Osteoblast (primary cell): Measurements from ENCODE around the gene RTCB. TPM values are rescaled to one million over a fixed set of nuclear protein-coding genes. Genes with fewer than 3 reads are reported as not detected.

Experiments used
- DNase-seq: peaks from one replicate; pipeline ENCODE4 v3.0.0; 2011; ENCODE audit warnings: low spot score, mixed read lengths; ENCODE audit not compliant: insufficient read length; ENCODE audit errors: missing footprints
- H2AFZ ChIP-seq: 2 replicates; pipeline ENCODE4 v1.6.0; 2011; ENCODE audit warnings: mild to moderate bottlenecking, low read length
- H3K27ac ChIP-seq: 2 replicates; pipeline ENCODE4 v1.5.1; 2011; ENCODE audit warnings: mild to moderate bottlenecking, low read depth, low read length, moderate library complexity
- H3K27me3 ChIP-seq: 2 replicates; pipeline ENCODE4 v1.6.0; 2012; ENCODE audit warnings: mild to moderate bottlenecking, control low read depth, inconsistent platforms, low read length, moderate library complexity; ENCODE audit not compliant: insufficient read depth
- H3K36me3 ChIP-seq: 2 replicates; pipeline ENCODE4 v1.5.1; 2011; ENCODE audit warnings: mild to moderate bottlenecking, low read length, control low read depth, moderate library complexity; ENCODE audit not compliant: insufficient read depth
- H3K4me1 ChIP-seq: 2 replicates; pipeline ENCODE4 v1.5.1; 2011; ENCODE audit warnings: mild to moderate bottlenecking, low read length, control low read depth, moderate library complexity; ENCODE audit not compliant: insufficient read depth
- H3K4me2 ChIP-seq: 2 replicates; pipeline ENCODE4 v1.6.0; 2011; ENCODE audit warnings: mild to moderate bottlenecking, low read length; ENCODE audit not compliant: insufficient read depth
- H3K4me3 ChIP-seq: fragments of 200-600 bp; sonication (generic); 3 replicates; pipeline ENCODE4 v1.5.1; 2012; ENCODE audit warnings: mild to moderate bottlenecking, low read length, inconsistent platforms; ENCODE audit not compliant: insufficient read depth
- H3K79me2 ChIP-seq: 2 replicates; pipeline ENCODE4 v1.6.0; 2012; ENCODE audit warnings: mild to moderate bottlenecking, low read length, control low read depth, inconsistent platforms; ENCODE audit not compliant: insufficient read depth
- H3K9me3 ChIP-seq: 2 replicates; pipeline ENCODE4 v1.5.1; 2011; ENCODE audit warnings: low read depth, low read length, control low read depth
- H4K20me1 ChIP-seq: 2 replicates; pipeline ENCODE4 v1.6.0; 2012; ENCODE audit warnings: mild to moderate bottlenecking, low read length, control low read depth; ENCODE audit not compliant: insufficient read depth
- CTCF ChIP-seq: IDR thresholded peaks from 2 replicates; pipeline ENCODE4 v1.5.1; 2011; ENCODE audit warnings: mild to moderate bottlenecking, low read depth, low read length, moderate library complexity; ENCODE audit errors: extremely low read depth
- total RNA-seq: library from RNA; depleted of rRNA; stranded (reverse); fragments of >200 nt; gene quantifications from 2 replicates; pipeline ENCODE4 v1.2.3, GENCODE V29; 2012

Gene RTCB
- total RNA-seq, 1 donor, result 107 TPM

- Histone ChIP-seq H3K27ac (no peak overlapping the region), H3K27me3 (peaks cover 7% of the 10 kb centered on the region), H3K79me2 (no peaks in the 10 kb centered on the region), H3K4me2 (no peak overlapping the region), H3K4me3 (no peak overlapping the region), H3K9me3 (no peaks in the 10 kb centered on the region), H3K36me3 (no peaks in the 10 kb centered on the region), H3K4me1 (no peaks in the 10 kb centered on the region), H4K20me1 (no peaks in the 10 kb centered on the region), H2AFZ (no peak overlapping the region)
- no peak for DNase-seq
- no peak for TF ChIP-seq CTCF
Observed at GRCh38 chr22:32342977-32343376, 69.1 kb downstream of the RTCB start.

GRCh38 chr22:32341122-32341740 lies 70.8 kb downstream of the RTCB start:
- Histone ChIP-seq H3K27me3 (peaks cover 7% of the 10 kb centered on the region), H3K9me3 (no peaks in the 10 kb centered on the region), H3K27ac (no peak overlapping the region), H4K20me1 (no peaks in the 10 kb centered on the region), H3K79me2 (no peaks in the 10 kb centered on the region), H3K36me3 (no peaks in the 10 kb centered on the region), H3K4me2 (no peak overlapping the region), H2AFZ (no peak overlapping the region), H3K4me1 (no peaks in the 10 kb centered on the region), H3K4me3 (no peak overlapping the region)
- TF ChIP-seq CTCF, result no peak
- DNase-seq, result no peak

- no peak overlapping the region for H3K4me3 ChIP-seq
- no peaks in the 10 kb centered on the region for H4K20me1 ChIP-seq
- no peaks in the 10 kb centered on the region for H3K79me2 ChIP-seq
- no peak for TF ChIP-seq CTCF
- H3K9me3 ChIP-seq, result no peaks in the 10 kb centered on the region
- H3K36me3 ChIP-seq, result no peaks in the 10 kb centered on the region
- H3K4me1 ChIP-seq, result no peaks in the 10 kb centered on the region
- no peak overlapping the region for H2AFZ ChIP-seq
- no peak for DNase-seq
- no peak overlapping the region for H3K4me2 ChIP-seq
- no peak overlapping the region for H3K27ac ChIP-seq
- H3K27me3 ChIP-seq, result peaks cover 7% of the 10 kb centered on the region
Observed at GRCh38 chr22:32340411-32340810, 71.6 kb downstream of the RTCB start.

GRCh38 chr22:32339190-32340012 lies 72.6 kb downstream of the RTCB start:
- no peak overlapping the region for H3K27ac ChIP-seq

More at GRCh38 chr22:32339190-32340012, 72.6 kb downstream of the RTCB start:
- H3K36me3 ChIP-seq, result no peaks in the 10 kb centered on the region
- H3K4me3 ChIP-seq, result no peak overlapping the region
- H3K27me3 ChIP-seq, result peaks cover 7% of the 10 kb centered on the region
- no peaks in the 10 kb centered on the region for H3K4me1 ChIP-seq
- no peak overlapping the region for H3K4me2 ChIP-seq
- H3K9me3 ChIP-seq, result no peaks in the 10 kb centered on the region
- no peaks in the 10 kb centered on the region for H4K20me1 ChIP-seq
- DNase-seq, result no peak
- no peaks in the 10 kb centered on the region for H3K79me2 ChIP-seq
- no peak for TF ChIP-seq CTCF
- no peak overlapping the region for H2AFZ ChIP-seq
